ENCODE results near the gene HS6ST3.

DNA sequence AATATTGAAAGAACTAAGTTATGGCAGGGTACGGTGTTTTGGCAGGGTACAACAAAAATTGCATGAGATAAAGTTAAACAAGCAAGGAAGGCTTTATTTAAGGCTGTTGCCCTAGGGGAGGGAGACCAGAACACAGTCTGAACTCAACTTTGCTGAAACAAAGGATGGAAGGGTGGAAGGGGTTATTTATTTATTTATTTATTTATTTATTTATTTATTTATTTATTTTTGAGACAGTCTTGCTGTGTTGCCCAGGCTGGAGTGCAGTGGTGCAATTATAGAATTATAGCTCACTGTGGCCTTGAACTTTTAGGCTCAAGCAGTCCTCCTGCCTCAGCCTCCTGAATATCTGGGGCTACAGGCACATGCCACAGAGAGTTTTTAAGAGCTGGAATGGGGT lies 75.9 kb downstream of the HS6ST3 start:
- TF ChIP-seq CTCF (IDR thresholded peaks at IDR 0.05): no peak
- TF ChIP-seq POLR2A (IDR thresholded peaks at IDR 0.05): no peak
- TF ChIP-seq EP300 (IDR thresholded peaks at IDR 0.05; ENCODE audit: low read depth): no peak

Data from transverse colon (tissue), 3 donors.